GM12892 (cell line): ENCODE measurements around the gene RNF207.

Experiments used
- POLR2AphosphoS5 ChIP-seq: IDR thresholded peaks from 2 replicates; pipeline ENCODE4 v1.6.1; 2011; ENCODE audit warnings: low read depth, low read length, control low read depth
- TAF1 ChIP-seq: IDR thresholded peaks from 2 replicates; pipeline ENCODE4 v1.6.1; 2011; ENCODE audit warnings: low read depth, mild to moderate bottlenecking, control low read depth, low read length, borderline replicate concordance

GRCh38 chr1:6269296-6269695 lies 63.4 kb downstream of the RNF207 start:
- TF ChIP-seq TAF1 (no peak), POLR2AphosphoS5 (no peak)
